Brain microvascular endothelial cell (primary cell): ENCODE measurements around the gene GRM7.

Source experiments
- DNase-seq: peaks from one replicate; pipeline ENCODE4 v3.0.0-alpha.2; 2020
- H3K27ac ChIP-seq: fragments of 250-450 bp; sonication (Bioruptor Pico); 2 replicates; pipeline ENCODE4 v1.5.1; 2020; ENCODE audit warnings: mild to moderate bottlenecking, moderate library complexity
- H3K27me3 ChIP-seq: fragments of 250-450 bp; sonication (Bioruptor Pico); replicated peaks from 2 replicates; pipeline ENCODE4 v1.5.1; 2020; ENCODE audit warnings: mild to moderate bottlenecking
- H3K36me3 ChIP-seq: fragments of 250-450 bp; sonication (Bioruptor Pico); replicated peaks from 2 replicates; pipeline ENCODE4 v1.5.1; 2020; ENCODE audit warnings: mild to moderate bottlenecking
- H3K4me3 ChIP-seq: 2 replicates; pipeline ENCODE4 v1.5.1; 2011; ENCODE audit warnings: low read depth, mild to moderate bottlenecking, control low read depth, low read length, moderate library complexity
- in situ Hi-C: cut with HindIII; loops from 2 replicates; pipeline ENCODE4 v1.10.0; 2017; ENCODE audit warnings: low sequenced_read_pairs, low pct_ligation_motif_present
- TF ChIP-seq, protein P1 (sequence below): IDR thresholded peaks from 2 replicates; pipeline ENCODE4 v1.5.1; 2011; ENCODE audit warnings: low read depth, mild to moderate bottlenecking, moderate library complexity, low read length, control low read depth, inconsistent platforms; ENCODE audit errors: missing control alignments

Gene GRM7

GRCh38 chr3:7700539-7700938 lies 839.6 kb downstream of the GRM7 start:
- in situ Hi-C loops: no loop called here
- Histone ChIP-seq H3K4me3 (no peak overlapping the region), H3K27me3 (no peaks in the 10 kb centered on the region), H3K27ac (no peak overlapping the region), H3K36me3 (no peaks in the 10 kb centered on the region)
- DNase-seq: no peak
- TF ChIP-seq, protein P1, sequence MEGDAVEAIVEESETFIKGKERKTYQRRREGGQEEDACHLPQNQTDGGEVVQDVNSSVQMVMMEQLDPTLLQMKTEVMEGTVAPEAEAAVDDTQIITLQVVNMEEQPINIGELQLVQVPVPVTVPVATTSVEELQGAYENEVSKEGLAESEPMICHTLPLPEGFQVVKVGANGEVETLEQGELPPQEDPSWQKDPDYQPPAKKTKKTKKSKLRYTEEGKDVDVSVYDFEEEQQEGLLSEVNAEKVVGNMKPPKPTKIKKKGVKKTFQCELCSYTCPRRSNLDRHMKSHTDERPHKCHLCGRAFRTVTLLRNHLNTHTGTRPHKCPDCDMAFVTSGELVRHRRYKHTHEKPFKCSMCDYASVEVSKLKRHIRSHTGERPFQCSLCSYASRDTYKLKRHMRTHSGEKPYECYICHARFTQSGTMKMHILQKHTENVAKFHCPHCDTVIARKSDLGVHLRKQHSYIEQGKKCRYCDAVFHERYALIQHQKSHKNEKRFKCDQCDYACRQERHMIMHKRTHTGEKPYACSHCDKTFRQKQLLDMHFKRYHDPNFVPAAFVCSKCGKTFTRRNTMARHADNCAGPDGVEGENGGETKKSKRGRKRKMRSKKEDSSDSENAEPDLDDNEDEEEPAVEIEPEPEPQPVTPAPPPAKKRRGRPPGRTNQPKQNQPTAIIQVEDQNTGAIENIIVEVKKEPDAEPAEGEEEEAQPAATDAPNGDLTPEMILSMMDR: no peak

DNA sequence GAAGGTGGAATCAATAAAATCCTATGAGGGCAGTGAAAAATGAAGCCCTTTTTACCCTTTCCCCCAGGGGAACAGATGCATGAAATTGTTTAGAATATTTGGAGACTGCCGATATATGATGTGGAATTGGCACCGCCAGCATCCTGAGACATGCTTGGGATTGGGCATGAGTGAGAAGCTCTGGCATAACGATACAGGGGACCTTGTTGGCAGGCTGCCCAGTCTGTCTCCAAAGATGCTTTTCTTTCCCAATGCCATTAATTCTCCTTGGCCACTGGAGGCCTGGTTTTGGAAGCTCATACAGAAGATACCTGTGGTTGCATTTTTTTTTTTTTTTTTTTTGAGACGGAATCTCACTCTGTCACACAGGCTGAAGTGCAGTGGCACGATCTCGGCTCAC lies 840.1 kb downstream of the GRM7 start:
- in situ Hi-C loops: no loop called here
- H3K27ac ChIP-seq: no peak overlapping the region
- no peak overlapping the region for H3K4me3 ChIP-seq
- TF ChIP-seq, protein P1: no peak
- no peaks in the 10 kb centered on the region for H3K36me3 ChIP-seq
- no peak for DNase-seq
- no peaks in the 10 kb centered on the region for H3K27me3 ChIP-seq

- TF ChIP-seq, protein P1: no peak
- H3K27ac ChIP-seq: no peak overlapping the region
- in situ Hi-C loops: no loop called here
- no peak for DNase-seq
- H3K27me3 ChIP-seq: no peaks in the 10 kb centered on the region
- no peak overlapping the region for H3K4me3 ChIP-seq
- H3K36me3 ChIP-seq: no peaks in the 10 kb centered on the region
Measured at GRCh38 chr3:7707187-7707586, 846.3 kb downstream of the GRM7 start.

DNA sequence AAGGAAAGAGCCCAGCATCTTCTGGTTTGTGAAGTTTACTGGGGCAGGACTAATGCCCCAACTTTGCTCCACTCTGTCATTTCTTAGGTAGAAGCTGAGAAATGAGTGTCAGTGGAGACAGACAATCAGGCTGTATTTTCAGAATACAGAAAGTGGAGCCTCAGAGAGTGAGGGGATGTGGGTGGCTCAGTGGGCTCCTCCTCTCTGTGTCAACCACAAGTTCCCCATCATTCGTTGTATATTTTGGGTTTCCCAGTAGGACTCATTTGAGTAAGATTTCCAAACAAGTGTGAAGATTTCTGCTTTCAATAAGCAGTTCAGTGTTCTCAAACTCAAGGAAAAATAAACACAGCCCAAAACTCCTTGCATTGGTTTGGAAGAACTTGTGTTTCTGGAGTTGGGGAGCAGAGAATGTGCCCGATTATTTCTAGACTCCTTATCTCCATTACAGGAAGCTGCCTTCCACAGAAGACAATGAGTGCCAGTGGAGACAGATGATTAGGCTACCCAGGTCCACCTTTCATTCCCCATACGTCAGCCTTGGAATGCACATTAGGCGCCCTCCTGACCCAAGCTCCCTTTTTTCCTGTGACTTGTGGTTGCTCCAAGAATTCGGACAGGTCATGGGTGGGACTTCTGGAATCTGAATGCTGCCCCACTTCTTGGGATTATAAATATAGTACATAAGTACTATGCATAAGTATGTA lies 848.6 kb downstream of the GRM7 start:
- H3K36me3 ChIP-seq: no peaks in the 10 kb centered on the region
- DNase-seq: no peak

GRCh38 chr3:7710284-7710683 lies 849.4 kb downstream of the GRM7 start:
- no peak overlapping the region for H3K4me3 ChIP-seq
- no peak for DNase-seq
- no peak overlapping the region for H3K27ac ChIP-seq
- in situ Hi-C loops: no loop called here
- no peaks in the 10 kb centered on the region for H3K36me3 ChIP-seq
- TF ChIP-seq, protein P1: no peak
- H3K27me3 ChIP-seq: no peaks in the 10 kb centered on the region

More for the DNA sequence above, 848.6 kb downstream of the GRM7 start:
- in situ Hi-C loops: no loop called here
- Histone ChIP-seq H3K27me3 (no peaks in the 10 kb centered on the region), H3K27ac (no peak overlapping the region), H3K4me3 (no peak overlapping the region)
- TF ChIP-seq, protein P1: no peak

- H3K27ac ChIP-seq: no peak overlapping the region
- H3K36me3 ChIP-seq: no peaks in the 10 kb centered on the region
- H3K4me3 ChIP-seq: no peak overlapping the region
- no peak for DNase-seq
- in situ Hi-C loops: no loop called here
- no peaks in the 10 kb centered on the region for H3K27me3 ChIP-seq
- TF ChIP-seq, protein P1: no peak
Measured at GRCh38 chr3:7713724-7714123, 852.8 kb downstream of the GRM7 start.
